ENCODE measurements around the gene PDXK. TPM values are rescaled to one million over a fixed set of nuclear protein-coding genes. Genes with fewer than 3 reads are reported as not detected.

Gene PDXK
- total RNA-seq, 1 experiment from 2014 or later = 114 TPM

DNA sequence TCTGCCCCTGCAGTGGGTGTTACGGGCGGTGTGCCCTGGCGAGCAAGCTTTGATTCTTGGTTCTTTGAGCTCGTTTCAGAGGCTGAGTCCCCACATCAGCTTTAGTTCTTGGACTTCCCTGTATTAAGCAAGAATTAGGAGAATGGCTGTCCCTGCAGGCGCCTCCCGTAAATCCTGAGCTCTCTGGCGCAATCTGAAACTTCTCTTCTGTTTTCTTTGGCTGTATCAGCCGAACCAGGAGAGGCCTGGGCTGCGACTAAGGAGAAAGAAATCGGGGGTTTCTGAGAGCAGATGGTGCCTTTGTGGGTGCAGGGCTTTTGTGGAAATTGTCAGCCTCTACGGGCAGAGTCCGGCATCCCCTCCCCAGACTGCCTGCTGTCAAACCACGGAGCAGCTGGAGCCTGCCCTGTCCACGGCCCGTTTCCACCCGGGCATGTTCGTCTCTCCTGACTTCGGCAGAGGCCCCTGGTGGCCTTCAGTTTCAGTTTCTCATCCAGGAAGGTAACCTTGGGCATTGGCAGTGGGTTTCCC is 39.2 kb downstream of the PDXK start:
- Histone ChIP-seq H3K27me3 (replicated peaks; ENCODE audit: insufficient read depth, low read depth, low read length, poor library complexity) (no peaks in the 10 kb centered on the region), H3K27ac (ENCODE audit: low read depth, low read length, poor library complexity, severe bottlenecking) (peak overlapping the region; percentile 59), H3K9me3 (ENCODE audit: low read depth, low read length, poor library complexity, severe bottlenecking) (no peaks in the 10 kb centered on the region), H3K4me3 (ENCODE audit: low read depth, low read length, poor library complexity, severe bottlenecking) (no peak overlapping the region), H3K4me1 (ENCODE audit: insufficient read depth, low read length, poor library complexity, severe bottlenecking) (peaks cover 11% of the 10 kb centered on the region), H3K36me3 (ENCODE audit: insufficient read depth, low read length, poor library complexity, severe bottlenecking) (peaks cover 20% of the 10 kb centered on the region)
- TF ChIP-seq, protein P1, sequence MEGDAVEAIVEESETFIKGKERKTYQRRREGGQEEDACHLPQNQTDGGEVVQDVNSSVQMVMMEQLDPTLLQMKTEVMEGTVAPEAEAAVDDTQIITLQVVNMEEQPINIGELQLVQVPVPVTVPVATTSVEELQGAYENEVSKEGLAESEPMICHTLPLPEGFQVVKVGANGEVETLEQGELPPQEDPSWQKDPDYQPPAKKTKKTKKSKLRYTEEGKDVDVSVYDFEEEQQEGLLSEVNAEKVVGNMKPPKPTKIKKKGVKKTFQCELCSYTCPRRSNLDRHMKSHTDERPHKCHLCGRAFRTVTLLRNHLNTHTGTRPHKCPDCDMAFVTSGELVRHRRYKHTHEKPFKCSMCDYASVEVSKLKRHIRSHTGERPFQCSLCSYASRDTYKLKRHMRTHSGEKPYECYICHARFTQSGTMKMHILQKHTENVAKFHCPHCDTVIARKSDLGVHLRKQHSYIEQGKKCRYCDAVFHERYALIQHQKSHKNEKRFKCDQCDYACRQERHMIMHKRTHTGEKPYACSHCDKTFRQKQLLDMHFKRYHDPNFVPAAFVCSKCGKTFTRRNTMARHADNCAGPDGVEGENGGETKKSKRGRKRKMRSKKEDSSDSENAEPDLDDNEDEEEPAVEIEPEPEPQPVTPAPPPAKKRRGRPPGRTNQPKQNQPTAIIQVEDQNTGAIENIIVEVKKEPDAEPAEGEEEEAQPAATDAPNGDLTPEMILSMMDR (conservative IDR thresholded peaks at IDR 0.05; ENCODE audit: low read depth, low read length) = no peak
- TF ChIP-seq EZH2 (IDR thresholded peaks at IDR 0.05; ENCODE audit: borderline replicate concordance, low read depth, low read length, poor library complexity, severe bottlenecking) = no peak
- ChIA-PET POLR2A (ENCODE audit: low non-redundant PET) (interaction anchor here (0.5 kb wide), 1 partner anchor 103 kb away, joined by 3 read pairs; no protein-coding TSS in a partner anchor), CTCF (no interaction called here)
- DNase-seq (ENCODE audit: low spot score) = no peak
- intact Hi-C loops (cut with micrococcal nuclease; ENCODE audit: unreplicated experiment) = no loop called here
- BruUV-seq (replicated peaks) = no TSS peak

DNA sequence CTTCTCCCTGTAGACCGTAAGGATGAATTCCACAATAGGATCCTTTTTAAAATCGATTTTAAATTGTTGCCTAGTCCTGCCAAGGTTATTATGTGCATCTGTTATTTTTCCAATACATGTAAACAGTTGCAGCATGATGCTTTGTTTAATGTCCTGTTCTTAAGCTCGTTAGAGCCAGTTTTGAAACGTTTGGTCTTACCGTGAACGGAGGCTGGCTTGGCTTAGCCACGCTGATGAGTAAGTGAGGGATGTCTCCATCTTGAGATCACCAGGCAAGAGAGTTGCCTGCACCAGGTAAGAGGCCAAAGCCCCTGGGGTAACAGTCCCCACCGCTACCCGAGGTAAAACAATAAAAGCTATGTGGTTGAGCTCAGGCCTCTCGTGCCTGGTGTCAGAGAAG is 39.9 kb downstream of the PDXK start:
- Histone ChIP-seq H3K27me3 (replicated peaks; ENCODE audit: insufficient read depth, low read depth, low read length, poor library complexity) (no peaks in the 10 kb centered on the region), H3K4me3 (ENCODE audit: low read depth, low read length, poor library complexity, severe bottlenecking) (no peak overlapping the region), H3K27ac (ENCODE audit: low read depth, low read length, poor library complexity, severe bottlenecking) (no peak overlapping the region), H3K36me3 (ENCODE audit: insufficient read depth, low read length, poor library complexity, severe bottlenecking) (peaks cover 20% of the 10 kb centered on the region), H3K4me1 (ENCODE audit: insufficient read depth, low read length, poor library complexity, severe bottlenecking) (peaks cover 11% of the 10 kb centered on the region), H3K9me3 (ENCODE audit: low read depth, low read length, poor library complexity, severe bottlenecking) (no peaks in the 10 kb centered on the region)
- TF ChIP-seq, protein P1 (conservative IDR thresholded peaks at IDR 0.05; ENCODE audit: low read depth, low read length) = no peak
- TF ChIP-seq EZH2 (IDR thresholded peaks at IDR 0.05; ENCODE audit: borderline replicate concordance, low read depth, low read length, poor library complexity, severe bottlenecking) = no peak
- POLR2A ChIA-PET (ENCODE audit: low non-redundant PET) = no interaction called here
- BruUV-seq (replicated peaks) = TSS peak; percentile 17
- intact Hi-C loops (cut with micrococcal nuclease; ENCODE audit: unreplicated experiment) = no loop called here
- no peak for DNase-seq (ENCODE audit: low spot score)
- CTCF ChIA-PET = no interaction called here

DNA sequence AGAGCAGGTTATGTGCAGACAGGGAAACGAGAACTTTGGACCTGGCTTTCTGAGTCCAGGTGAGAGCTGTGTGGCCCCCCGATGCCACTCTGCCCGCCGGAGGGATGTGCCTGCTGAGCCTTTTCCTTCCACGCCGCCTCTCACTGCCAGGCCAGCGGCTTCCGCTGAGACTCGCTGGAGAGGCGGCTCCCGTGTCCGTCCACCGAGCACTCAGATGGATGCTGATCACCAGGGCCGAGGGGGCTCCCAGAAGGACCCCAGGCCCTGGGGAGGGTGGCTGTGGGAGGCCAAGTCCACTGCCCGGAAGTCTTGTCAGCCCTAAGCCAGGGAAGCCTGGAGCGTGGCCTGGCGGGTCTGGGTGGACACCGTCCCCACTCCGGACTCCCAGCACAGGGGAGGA is 40.7 kb downstream of the PDXK start:
- CTCF ChIA-PET = no interaction called here

More for the DNA sequence above, 40.7 kb downstream of the PDXK start:
- Histone ChIP-seq H3K4me1 (ENCODE audit: insufficient read depth, low read length, poor library complexity, severe bottlenecking) (peaks cover 11% of the 10 kb centered on the region), H3K27ac (ENCODE audit: low read depth, low read length, poor library complexity, severe bottlenecking) (no peak overlapping the region), H3K36me3 (ENCODE audit: insufficient read depth, low read length, poor library complexity, severe bottlenecking) (peaks cover 20% of the 10 kb centered on the region), H3K9me3 (ENCODE audit: low read depth, low read length, poor library complexity, severe bottlenecking) (no peaks in the 10 kb centered on the region), H3K27me3 (replicated peaks; ENCODE audit: insufficient read depth, low read depth, low read length, poor library complexity) (no peaks in the 10 kb centered on the region), H3K4me3 (ENCODE audit: low read depth, low read length, poor library complexity, severe bottlenecking) (no peak overlapping the region)
- DNase-seq (ENCODE audit: low spot score) = no peak
- TF ChIP-seq, protein P1 (conservative IDR thresholded peaks at IDR 0.05; ENCODE audit: low read depth, low read length) = no peak
- no peak for TF ChIP-seq EZH2 (IDR thresholded peaks at IDR 0.05; ENCODE audit: borderline replicate concordance, low read depth, low read length, poor library complexity, severe bottlenecking)
- no TSS peak for BruUV-seq (replicated peaks)
- POLR2A ChIA-PET (ENCODE audit: low non-redundant PET) = no interaction called here
- intact Hi-C loops (cut with micrococcal nuclease; ENCODE audit: unreplicated experiment) = no loop called here

Data from A673 (cell line).